CD1c-positive myeloid dendritic cell (primary cell): Measurements from ENCODE around the gene HEMGN.

Source experiments
- DNase-seq: peaks from one replicate; pipeline ENCODE4 v3.0.0-alpha.2; 2016; ENCODE audit errors: extremely low spot score

HEMGN gene

GRCh38 chr9:97930972-97931371, 7.0 kb downstream of the HEMGN start:
- DNase-seq, result no peak

- DNase-seq, result no peak
Observed at GRCh38 chr9:97928986-97929604, 8.9 kb downstream of the HEMGN start.

- DNase-seq, result no peak
Observed at GRCh38 chr9:97925497-97926334, 12.3 kb downstream of the HEMGN start.

- DNase-seq, result peak; percentile 52
Observed at GRCh38 chr9:97924386-97924785, 13.6 kb downstream of the HEMGN start.

DNA sequence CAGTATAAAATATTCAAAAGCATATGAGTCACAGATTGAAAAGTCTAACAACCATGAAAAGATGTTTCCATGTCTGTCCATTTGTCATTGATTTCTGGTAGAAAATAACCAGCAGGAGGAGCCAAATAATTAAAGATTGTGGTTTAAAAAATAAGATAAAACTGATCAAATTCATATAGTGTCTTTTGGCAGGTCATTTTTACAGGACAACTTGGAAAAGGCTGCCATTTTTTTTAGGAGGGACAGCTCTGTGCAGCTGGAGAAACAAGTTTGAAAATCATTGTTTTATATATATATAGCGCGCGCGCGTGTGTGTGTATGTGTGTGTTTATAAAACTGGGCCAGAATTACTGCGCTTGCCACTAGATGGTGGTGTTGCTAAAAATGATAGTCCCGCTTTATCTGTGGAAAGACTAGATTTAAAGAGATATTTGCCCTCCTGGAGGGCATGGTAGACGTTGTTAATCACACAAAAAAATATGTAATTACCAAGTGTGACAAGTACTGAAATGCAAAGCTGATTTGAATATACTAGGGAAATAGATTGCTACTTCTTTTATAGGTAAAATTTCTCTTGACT, 14.4 kb downstream of the HEMGN start:
- DNase-seq, result peak; percentile 84

DNA sequence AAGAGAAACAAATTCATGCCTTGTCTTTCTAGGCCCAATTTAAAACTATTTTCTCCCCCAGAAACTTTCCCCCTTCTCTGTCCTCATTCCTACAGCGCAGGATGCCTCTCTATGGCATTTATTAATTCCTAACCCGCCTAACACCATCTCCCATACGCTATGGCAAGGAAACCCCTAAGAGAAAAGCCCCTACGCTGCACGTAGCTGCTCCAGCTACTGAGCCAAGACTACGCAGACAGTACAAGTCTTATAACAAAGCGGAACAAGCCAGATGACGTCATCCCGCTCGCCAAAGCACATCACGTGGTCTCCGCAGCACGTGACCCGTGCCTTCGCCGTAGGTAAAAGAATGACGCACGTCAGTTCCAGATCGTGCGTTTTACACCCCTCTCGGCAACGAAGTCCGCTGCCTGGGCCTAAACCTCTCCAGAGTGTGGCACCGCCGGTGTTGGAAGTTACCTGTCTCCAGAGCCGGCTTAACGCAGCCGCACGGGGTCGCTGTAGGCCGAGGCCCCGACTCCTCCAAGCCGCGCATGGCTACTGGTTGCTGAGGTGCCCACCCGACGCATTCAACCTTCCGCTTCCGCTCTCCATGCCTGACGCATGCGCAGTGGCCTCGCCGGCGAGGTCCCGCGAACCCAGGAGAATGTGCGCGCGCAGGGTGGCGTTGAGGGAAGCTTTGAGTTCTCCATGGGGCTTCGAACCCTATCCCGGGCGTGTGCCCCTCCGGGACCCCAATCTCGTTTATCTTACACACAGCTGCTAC, 15.8 kb downstream of the HEMGN start, which contains the start of gene TRMO:
Gene TRMO, minus strand, starts transcription at position 542 of the 766 bp plus-strand sequence. Its CDS starts 7 bp downstream, at position 535.
- DNase-seq, result peak; percentile 100

DNA sequence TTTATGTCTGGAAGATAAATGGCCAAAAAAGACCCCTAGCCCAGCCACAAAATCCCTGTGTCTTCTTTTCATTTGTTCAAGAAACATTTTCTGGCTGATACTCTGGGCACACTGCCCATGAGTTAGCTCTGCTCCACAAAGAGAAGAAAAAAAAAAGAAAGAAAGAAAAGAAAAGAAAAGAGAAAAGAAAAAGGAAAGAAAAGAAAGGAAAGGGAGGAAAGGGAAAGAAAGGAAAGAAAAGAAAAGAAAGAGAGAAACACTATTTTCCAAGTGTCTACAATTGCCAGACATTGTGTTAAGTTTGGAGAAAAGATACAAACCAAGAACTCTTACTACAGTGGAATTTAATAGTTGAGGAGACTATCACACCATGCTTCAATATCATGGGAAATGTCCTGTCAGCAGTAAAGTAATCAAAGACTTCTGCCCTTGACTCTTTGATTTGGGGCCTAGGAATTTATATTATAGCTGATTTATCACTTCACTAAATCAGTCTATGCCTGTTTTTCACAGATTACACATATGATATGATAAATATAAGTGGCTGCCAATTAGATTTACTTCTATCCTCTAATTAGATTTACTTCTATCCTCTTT, 18.7 kb downstream of the HEMGN start:
- no peak for DNase-seq

GRCh38 chr9:97918611-97919010, 19.4 kb downstream of the HEMGN start:
- no peak for DNase-seq

DNA sequence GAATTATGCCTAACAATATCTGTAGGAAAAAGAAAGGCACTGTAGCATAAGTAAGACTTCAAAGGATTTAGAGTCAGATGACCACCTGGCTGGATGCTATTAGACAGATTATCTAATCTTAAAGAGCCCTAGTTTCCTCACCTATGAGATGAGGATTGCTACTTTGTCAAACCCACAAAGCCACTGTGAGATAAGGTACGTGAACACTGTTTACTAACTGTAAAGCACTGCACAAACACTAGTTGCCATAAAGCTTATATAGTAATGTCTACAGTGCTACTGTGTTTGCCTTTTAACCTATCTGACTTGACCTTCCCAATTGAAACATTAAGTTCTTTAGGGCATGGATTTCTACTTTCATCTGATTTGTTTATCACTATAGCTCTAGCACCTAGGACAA, 26.0 kb downstream of the HEMGN start:
- no peak for DNase-seq

DNA sequence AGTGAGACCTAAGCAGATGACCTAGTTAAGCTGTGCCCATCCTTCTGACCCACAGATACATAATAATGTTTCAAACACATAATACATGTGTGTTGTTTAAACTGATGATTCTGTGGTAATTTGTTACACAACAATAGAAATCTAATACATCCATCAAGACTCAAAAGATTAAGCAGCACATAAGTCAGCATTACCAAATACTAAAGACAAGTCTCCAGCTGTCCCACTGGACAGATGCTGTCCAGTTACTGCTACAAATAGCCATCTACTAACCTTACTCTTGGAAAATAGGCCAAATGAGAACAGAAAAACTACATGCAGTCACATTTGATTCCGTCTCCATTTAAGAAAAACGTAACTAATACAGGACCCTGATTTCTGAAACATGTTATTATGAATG, 26.4 kb downstream of the HEMGN start:
- no peak for DNase-seq

DNA sequence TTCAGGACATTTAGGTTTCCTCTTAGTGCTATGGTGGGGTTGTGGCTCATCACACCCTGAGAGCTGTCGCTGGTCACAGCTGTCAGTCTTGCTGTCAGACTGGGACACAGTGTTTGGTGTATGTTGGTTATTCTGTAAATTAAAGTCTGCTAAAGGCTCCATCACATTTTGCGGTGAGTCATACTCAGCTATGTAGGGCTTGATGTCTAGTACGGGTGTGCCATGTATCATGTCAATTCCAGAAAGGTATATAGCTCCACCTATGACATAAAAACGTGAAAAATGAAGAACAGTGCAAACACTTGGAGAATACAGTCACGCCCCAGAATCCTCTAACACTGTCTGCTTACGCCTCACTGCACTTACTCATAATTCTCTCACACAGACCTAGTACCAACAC, 27.6 kb downstream of the HEMGN start:
- no peak for DNase-seq

DNA sequence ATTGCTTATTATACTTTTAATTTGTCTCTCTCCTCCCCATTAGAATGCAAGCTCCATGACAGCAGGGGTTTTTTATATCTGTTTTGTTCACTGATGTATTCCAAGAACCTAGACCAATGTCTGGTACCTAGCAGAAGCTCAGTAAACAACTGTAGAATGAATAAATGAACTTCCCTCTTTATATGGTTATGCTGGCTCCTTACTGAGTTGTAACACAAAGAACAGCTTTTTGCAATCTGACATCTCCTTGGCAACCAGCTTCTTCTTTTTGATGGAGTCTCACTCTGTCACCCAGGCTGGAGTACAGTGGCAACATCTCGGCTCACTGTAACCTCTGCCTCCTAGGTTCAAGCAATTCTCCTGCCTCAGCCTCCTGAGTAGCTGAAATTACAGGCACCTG, 29.3 kb downstream of the HEMGN start:
- DNase-seq, result peak; percentile 83

DNA sequence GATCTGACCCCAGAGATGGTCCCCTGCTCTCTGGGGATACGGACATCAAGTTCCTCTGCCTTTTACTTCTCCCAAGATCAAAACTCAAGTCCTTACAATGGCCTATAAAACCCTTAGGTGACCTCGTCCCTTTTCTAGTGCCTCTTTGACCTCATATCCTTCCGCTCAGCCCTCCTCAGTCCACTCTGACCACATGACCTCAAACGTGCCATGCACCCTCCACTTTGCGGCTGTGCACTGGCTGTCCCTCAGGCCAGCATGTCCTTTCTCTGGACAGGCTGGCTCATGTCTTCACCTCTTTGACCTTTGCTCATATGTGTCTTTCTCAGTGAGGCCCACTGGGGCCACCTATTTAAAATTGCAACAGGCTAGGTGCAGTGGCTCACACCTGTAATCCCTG, 30.3 kb downstream of the HEMGN start:
- DNase-seq, result no peak

DNA sequence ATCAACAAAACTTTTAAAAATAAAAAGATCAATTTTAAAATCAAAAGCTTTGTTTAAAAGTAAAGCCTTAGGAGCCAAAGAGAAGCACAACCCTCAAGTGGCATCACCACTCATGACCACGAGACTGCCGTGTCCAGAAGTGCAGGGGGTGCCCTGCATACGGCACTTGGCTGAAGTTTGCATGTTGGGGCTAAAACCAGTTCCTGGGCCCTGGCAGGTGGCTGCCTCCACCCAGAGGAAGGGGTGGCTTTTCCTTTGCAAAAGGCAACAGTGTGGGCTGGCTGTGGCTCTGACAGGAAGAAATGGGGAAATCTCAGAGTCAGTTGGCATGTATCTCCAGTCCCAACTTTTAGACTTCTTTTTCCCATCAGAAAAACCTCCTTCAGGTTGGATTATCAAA, 30.9 kb downstream of the HEMGN start:
- DNase-seq, result peak; percentile 69

DNA sequence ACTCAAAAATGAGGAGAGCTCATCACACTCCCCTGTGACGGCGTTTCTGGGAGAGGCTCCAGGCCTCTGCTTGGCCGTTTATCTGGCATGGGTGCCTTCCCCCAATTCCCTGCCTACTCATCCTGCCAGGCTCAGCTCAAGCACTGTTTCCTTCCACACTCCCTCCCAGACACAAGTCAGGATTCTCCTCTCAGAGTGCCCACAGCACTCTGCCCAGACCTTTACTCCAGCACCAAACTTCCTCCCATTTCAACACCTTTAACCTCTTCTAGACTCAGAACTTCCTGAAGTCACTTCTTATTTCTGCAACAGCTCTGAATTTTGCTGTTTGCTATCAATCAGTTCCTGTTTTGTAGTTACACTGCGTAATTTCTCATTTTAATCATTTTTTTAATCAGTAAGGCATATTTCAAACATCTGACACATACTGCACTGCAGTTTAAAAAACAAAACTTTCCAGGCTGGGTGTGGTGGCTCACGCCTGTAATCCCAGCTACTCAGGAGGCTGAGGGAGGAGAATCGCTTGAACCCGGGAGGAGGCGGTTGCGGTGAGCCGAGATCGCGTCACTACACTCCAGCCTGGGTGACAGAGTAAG, 31.6 kb downstream of the HEMGN start:
- peak; percentile 88 for DNase-seq

DNA sequence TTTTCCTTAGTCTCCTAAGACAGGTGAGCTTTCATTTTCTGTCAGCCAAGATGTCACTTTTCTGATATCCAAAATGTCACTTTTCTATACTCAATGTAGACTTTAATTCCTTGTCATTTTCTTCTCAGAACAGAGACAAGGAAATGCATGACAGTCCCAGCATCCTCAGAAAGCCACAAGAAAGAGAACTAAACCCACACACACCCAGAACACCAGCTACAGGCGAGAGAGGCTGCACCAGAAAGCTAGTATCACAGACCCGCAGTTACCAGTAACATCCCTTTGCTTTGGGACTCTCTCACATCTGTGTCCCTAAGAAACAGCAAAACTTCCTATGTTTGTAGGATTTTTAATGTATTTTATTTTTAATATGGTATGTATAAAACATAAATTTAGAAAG, 32.7 kb downstream of the HEMGN start:
- peak; percentile 70 for DNase-seq

GRCh38 chr9:97904725-97905124, 33.2 kb downstream of the HEMGN start:
- DNase-seq, result no peak

- no peak for DNase-seq
Observed at GRCh38 chr9:97903177-97903576, 34.8 kb downstream of the HEMGN start.

DNA sequence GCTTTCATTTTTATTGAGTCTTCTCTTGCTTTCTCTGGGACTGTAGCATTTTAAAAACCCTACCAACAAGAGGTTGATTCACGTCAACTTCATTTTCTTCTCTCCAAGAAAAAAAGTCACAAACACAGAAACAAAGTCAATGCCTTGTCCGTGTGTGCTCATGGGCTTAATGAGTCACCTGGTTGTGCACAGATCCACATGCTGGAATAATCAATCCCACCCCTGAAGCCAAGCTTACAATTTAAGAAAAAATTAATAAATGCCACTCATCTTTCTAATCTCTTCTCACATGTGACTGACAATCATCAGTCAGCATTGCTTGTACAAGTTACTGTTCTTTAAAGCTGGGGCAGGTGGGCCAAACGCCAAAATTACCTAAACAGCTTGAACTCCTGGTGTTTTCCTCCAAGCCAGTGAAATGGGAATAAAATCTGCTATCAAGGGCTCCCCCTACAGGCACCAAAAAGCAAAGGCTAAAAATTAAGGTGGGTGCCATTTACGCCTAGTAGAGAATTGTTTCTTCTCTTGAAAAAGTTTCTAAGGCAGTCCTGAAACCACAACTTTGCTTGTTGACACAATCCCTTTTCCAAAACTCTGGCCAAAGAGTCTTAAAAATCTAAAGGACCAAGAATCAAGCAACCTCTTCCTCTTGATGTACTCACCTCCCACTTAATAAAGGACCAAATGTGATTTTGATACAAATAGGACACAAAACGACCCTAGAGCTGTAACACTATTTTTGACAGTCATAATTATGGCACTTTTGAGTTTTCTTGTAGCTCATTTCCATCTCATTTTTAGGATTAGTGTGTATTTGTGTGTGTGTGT, 37.0 kb downstream of the HEMGN start:
- peak; percentile 56 for DNase-seq

DNA sequence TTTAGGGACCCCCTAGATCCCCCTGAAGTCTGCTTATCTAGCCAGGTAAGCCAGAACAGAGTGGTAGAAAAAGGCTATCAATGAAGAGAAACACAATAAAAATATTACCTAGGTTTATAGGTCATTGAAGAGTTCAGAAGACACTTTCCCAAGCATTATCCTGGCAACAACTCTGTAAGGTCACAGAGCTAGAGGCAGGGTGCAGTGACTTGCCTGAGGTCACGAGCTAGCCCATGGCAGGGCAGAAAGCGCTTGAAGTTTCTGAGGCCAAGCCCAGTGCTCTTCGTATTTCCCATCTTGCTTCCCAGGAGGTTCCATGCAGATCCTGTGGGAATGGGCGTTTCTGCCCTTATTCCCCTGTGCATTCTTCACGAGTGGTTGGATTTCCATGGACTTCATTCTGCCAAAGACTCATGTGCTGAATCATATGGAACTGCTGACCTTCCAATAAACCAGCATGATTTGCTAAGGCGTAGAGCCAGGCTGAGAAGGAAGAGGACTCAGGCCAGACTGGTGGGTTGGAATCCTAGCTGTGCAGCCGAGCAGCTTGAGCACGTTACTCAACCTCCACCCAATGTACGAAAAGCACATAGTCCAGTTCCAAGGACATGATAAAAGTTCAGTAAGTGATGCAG, 37.8 kb downstream of the HEMGN start:
- no peak for DNase-seq
